Heart left ventricle (tissue), 16 donors: ENCODE data around the gene MAN2A1. TPM values are rescaled to one million over a fixed set of nuclear protein-coding genes. Genes with fewer than 3 reads are reported as not detected.

Source experiments
- ATAC-seq, 4 donors: fragments of 200-7000 bp; cut with Tn5 transposase; one replicate each; pipeline ENCODE4 v1.9.1; 2020 to 2022; ENCODE audit warnings: moderate library complexity in 4 of 4, mild to moderate bottlenecking in 3 of 4, moderate number of reproducible peaks in 1 of 4
- DNase-seq, 5 donors: peaks; one replicate each; pipeline ENCODE4 v3.0.0-alpha.2; 2020
- H3K27ac ChIP-seq, 12 donors: fragments of 200-600 bp; sonication (generic) in 4 of 12; one replicate each; pipeline versions ENCODE4 v1.5.0 to v1.8.0; 2016 to 2022; ENCODE audit warnings: mild to moderate bottlenecking in 2 of 12
- H3K27me3 ChIP-seq, 9 donors: fragments of 200-600 bp; sonication (generic) in 2 of 9; one replicate each; pipeline versions ENCODE4 v1.5.1 to v1.8.0; 2016 to 2022; ENCODE audit warnings: mild to moderate bottlenecking in 3 of 9
- H3K36me3 ChIP-seq, 9 donors: fragments of 200-600 bp; sonication (generic) in 2 of 9; one replicate each; pipeline versions ENCODE4 v1.5.0 to v1.8.0; 2018 to 2022; ENCODE audit warnings: mild to moderate bottlenecking in 2 of 9
- H3K4me1 ChIP-seq, 12 donors: fragments of 200-600 bp; sonication (generic) in 4 of 12; one replicate each; pipeline versions ENCODE4 v1.5.0 to v1.8.0; 2016 to 2022; ENCODE audit warnings: mild to moderate bottlenecking in 3 of 12
- H3K4me3 ChIP-seq, 12 donors: fragments of 200-600 bp; sonication (generic) in 4 of 12; one replicate each; pipeline versions ENCODE4 v1.5.0 to v1.8.0; 2017 to 2022; ENCODE audit warnings: mild to moderate bottlenecking in 9 of 12, moderate library complexity in 4 of 12
- H3K9me3 ChIP-seq, 12 donors: fragments of 200-600 bp; sonication (generic) in 4 of 12; one replicate each; pipeline versions ENCODE4 v1.5.0 to v1.8.0; 2016 to 2022; ENCODE audit warnings: mild to moderate bottlenecking in 1 of 12
- POLR2A ChIP-seq, 2 donors: fragments of 450-650 bp; IDR thresholded peaks; one replicate each; pipeline ENCODE4 v1.6.1; 2017; ENCODE audit warnings: antibody characterized with exemption in 2 of 2, mild to moderate bottlenecking in 2 of 2, moderate library complexity in 2 of 2
- WGBS, 4 donors: extraction: QIAGEN DNeasy Blood & Tissue Kit in 2 of 4; methylation state at CpG; one replicate each; pipeline versions ENCODE4 v1.1.5 to v1.1.7; 2013 to 2018; 5-methylcytosine and 5-hydroxymethylcytosine counted together
- intact Hi-C, 10 donors: fragments of 100-400 bp; cut with DNase I; formaldehyde crosslinking; loops; one replicate each; pipeline versions ENCODE4 v1.11.1 to v1.14.2; 2022
- polyA plus RNA-seq, 2 donors: library from polyadenylated mRNA; stranded (reverse); fragments of 200-250 nt; gene quantifications; one replicate each; pipeline ENCODE4 v1.2.3, GENCODE V29; 2013
- total RNA-seq, 9 donors: library from RNA; depleted of rRNA in 2 of 9; stranded (reverse); fragments of >200 nt in 2 of 9; fragmentation: NEBNext Ultra II Directional in 3 of 9; extraction: Animal tissue kit (Norgen Biotek cat#: 25700) in 3 of 9; gene quantifications; one replicate each; pipeline versions ENCODE4 v1.1.0 to v1.2.4, GENCODE V29; 2016 to 2023
- TF ChIP-seq, protein P1 (sequence below), 12 donors: fragments of 200-600 bp; sonication (generic) in 4 of 12; IDR thresholded peaks; one replicate each; pipeline versions ENCODE4 v1.5.0 to v1.8.0; 2018 to 2022; ENCODE audit warnings: antibody characterized with exemption in 12 of 12, mild to moderate bottlenecking in 5 of 12
- donor health status: ischemic (EF 13 %, LVEDD 7.1; RV severe dilation, severe dysfunction).
- donor health status: healthy with polysubstance abuse.
- donor health status: DM: no; HTN: yes; CAD: no.
- donor health status: DM: no; HTN: no; CAD: no.
- donor health status: ischemic (EF 25% LVEDD 6.9; RV normal size, moderate dysfunction).
- donor health status: ischemic (EF 25% LVEDD 5.7; RV mildly dilated, moderate dysfunction).
- donor health status: healthy.
- donor health status: DM: yes; HTN: yes; CAD: no.
- donor health status: ischemic (EF 35%, LVEDD 5.7; RV mildly dilated, moderate dysfunction).
- donor health status: nonischemic (EF 11% LVEDD 7.7; RV severe dilation, severe dysfunction).
- donor health status: DM: yes; HTN: yes; CAD: no.
- donor health status: PGD.
- donor health status: ischemic (EF 29% LVEDD 5.4; RV normal size, mild dysfunction).
- donor health status: nonischemic (EF 23%, LVEDD 6.1; RV moderate dilation, normal function).

MAN2A1 gene
- total and polyA plus RNA-seq, 11 donors, result 2.0 to 22.9 (median 7.8) TPM

DNA sequence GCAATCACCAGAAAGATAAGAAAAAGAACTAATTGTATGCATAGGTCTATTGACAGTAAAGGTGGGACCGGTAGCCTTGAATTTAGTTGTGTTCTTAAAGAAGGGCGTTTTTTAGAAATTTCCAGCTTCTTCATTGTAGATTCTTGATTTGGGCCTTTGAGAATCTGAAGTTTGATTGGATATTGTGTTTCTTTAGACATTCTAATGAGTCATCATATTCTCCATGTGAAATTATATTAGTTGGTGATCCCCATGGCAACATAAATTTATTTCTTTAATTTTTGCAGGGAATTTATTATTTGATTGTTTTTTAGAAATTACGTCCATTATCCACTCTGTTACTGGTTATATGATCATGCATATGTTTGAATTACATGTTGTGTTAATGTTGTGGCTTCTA is 63.6 kb downstream of the MAN2A1 start:
- Histone ChIP-seq H3K27me3 (no peaks in the 10 kb centered on the region), H3K4me1 (peaks cover 0 to 10% (median 3%) of the 10 kb centered on the region in 12 donors), H3K9me3 (no peaks in the 10 kb centered on the region), H3K36me3 (peaks cover 0 to 11% (median 0%) of the 10 kb centered on the region in 9 donors), H3K4me3 (no peak overlapping the region), H3K27ac (no peak overlapping the region)
- DNase-seq (no peak), ATAC-seq (no peak)
- 95 to 99% (median 98%) methylated on average over 3 of the region's 3 CpGs for WGBS, 4 donors
- TF ChIP-seq POLR2A (IDR thresholded peaks at IDR 0.05), result no peak
- TF ChIP-seq, protein P1, sequence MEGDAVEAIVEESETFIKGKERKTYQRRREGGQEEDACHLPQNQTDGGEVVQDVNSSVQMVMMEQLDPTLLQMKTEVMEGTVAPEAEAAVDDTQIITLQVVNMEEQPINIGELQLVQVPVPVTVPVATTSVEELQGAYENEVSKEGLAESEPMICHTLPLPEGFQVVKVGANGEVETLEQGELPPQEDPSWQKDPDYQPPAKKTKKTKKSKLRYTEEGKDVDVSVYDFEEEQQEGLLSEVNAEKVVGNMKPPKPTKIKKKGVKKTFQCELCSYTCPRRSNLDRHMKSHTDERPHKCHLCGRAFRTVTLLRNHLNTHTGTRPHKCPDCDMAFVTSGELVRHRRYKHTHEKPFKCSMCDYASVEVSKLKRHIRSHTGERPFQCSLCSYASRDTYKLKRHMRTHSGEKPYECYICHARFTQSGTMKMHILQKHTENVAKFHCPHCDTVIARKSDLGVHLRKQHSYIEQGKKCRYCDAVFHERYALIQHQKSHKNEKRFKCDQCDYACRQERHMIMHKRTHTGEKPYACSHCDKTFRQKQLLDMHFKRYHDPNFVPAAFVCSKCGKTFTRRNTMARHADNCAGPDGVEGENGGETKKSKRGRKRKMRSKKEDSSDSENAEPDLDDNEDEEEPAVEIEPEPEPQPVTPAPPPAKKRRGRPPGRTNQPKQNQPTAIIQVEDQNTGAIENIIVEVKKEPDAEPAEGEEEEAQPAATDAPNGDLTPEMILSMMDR (IDR thresholded peaks at IDR 0.05), result no peak
- intact Hi-C loops, result no loop called here

DNA sequence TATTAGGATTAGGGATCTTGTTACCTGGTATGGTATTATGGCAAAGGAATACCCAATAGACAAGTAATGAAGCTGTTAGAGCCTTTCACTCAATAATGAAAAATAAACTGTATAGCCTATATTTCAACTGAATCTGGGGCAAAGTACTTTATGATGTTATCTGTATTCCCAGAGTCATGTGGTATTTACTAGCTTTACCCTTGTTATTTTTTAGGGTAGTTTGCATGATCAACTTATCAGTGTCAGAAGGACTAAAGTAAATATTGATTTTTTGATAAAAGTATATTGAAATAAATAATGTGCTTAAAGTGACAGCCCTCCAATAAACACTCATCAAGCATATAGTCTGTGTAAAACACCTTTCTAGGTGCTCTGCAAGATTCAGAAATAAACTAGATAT is 64.6 kb downstream of the MAN2A1 start:
- H3K4me1 ChIP-seq, result peaks cover 0 to 14% (median 4%) of the 10 kb centered on the region in 12 donors
- H3K4me3 ChIP-seq, result no peak overlapping the region
- intact Hi-C loops, result no loop called here
- H3K27me3 ChIP-seq, result no peaks in the 10 kb centered on the region
- no peak for DNase-seq
- no peak for ATAC-seq
- no peaks in the 10 kb centered on the region for H3K9me3 ChIP-seq
- H3K27ac ChIP-seq, result no peak overlapping the region
- TF ChIP-seq POLR2A (IDR thresholded peaks at IDR 0.05), result no peak
- TF ChIP-seq, protein P1 (IDR thresholded peaks at IDR 0.05), result no peak
- H3K36me3 ChIP-seq, result peaks cover 0 to 11% (median 0%) of the 10 kb centered on the region in 9 donors

DNA sequence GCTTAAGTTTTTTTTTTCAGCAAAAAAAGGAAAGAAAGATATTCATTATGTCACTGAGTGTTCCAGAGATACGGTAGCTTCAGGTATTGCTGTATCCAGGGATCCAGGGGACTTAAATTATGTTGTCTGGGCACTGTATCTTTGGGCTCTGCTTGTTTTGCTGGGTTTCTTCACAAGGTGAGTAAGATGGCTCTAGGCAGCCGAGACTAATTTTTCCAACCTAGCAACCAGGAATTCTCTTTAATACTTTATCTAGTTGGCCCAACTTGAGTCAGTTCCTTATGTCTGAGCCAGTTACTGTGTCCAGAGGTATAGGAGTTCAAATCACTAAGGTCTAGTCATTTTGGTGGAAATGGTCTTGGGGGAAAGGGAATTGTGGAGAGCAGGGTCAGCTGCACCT is 66.0 kb downstream of the MAN2A1 start:
- H3K9me3 ChIP-seq, result peaks cover 0 to 9% (median 0%) of the 10 kb centered on the region in 12 donors
- no peak overlapping the region for H3K27ac ChIP-seq
- intact Hi-C loops, result no loop called here
- H3K4me3 ChIP-seq, result no peak overlapping the region
- peaks cover 0 to 14% (median 4%) of the 10 kb centered on the region in 12 donors for H3K4me1 ChIP-seq
- DNase-seq, result no peak
- peaks cover 0 to 11% (median 0%) of the 10 kb centered on the region in 9 donors for H3K36me3 ChIP-seq
- TF ChIP-seq, protein P1 (IDR thresholded peaks at IDR 0.05), result no peak
- H3K27me3 ChIP-seq, result no peaks in the 10 kb centered on the region
- ATAC-seq, result no peak
- 46 to 66% (median 49%) methylated on average over 2 of the region's 2 CpGs for WGBS, 4 donors

DNA sequence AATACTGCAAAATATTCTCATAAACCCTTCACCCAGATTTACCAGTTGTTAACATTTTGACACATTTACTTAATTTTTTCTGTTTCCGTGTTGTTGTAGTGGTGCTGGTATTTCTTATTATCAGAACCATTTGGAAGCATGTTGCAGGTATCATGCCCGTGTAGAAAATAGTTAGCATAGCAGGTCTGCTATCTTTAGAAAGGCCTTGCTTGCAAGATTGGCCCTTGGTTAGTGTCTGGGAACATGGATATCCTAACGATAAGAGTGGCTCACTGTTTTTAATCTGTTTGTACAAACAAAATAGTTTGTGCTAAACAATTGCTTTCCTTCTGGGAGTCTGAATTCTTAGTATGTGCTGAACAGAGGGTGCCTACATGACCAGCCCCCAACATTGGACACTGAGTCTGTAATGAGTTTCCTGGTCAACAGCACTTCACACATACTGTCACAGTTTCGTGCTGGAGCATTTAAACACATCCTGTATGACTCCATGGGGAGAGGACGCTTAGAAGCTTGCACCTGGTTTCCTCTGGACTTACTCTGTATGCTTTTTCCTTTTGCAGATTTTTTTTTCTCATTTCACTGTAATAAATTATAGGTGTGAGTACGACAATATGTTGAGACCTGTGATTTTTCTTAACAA is 66.9 kb downstream of the MAN2A1 start:
- WGBS, 4 donors, result 39 to 60% (median 47%) methylated on average over 6 of the region's 6 CpGs
- TF ChIP-seq, protein P1 (IDR thresholded peaks at IDR 0.05), result no peak
- TF ChIP-seq POLR2A (IDR thresholded peaks at IDR 0.05), result no peak
- no peak overlapping the region for H3K27ac ChIP-seq
- peak in 2 of 4 donors; percentile 36 to 52 for ATAC-seq
- H3K27me3 ChIP-seq, result no peaks in the 10 kb centered on the region
- H3K4me3 ChIP-seq, result no peak overlapping the region
- DNase-seq, result no peak
- peaks cover 0 to 14% (median 4%) of the 10 kb centered on the region in 12 donors for H3K4me1 ChIP-seq
- intact Hi-C loops, result no loop called here
- peaks cover 0 to 10% (median 0%) of the 10 kb centered on the region in 12 donors for H3K9me3 ChIP-seq
- H3K36me3 ChIP-seq, result peaks cover 0 to 11% (median 0%) of the 10 kb centered on the region in 9 donors
